Cardiac muscle cell (in vitro differentiated cells and primary cell): Measurements from ENCODE around the gene SLFN13. TPM values are rescaled to one million over a fixed set of nuclear protein-coding genes. Genes with fewer than 3 reads are reported as not detected.
"Not testable (repeated sequence)": the region's sequence is repeated elsewhere in the genome, so short reads cannot be mapped to it uniquely, and the experiment has no call there.

Source experiments
- DNase-seq, 2 donors: peaks; one replicate each; pipeline versions ENCODE4 v3.0.0 to v3.0.0-alpha.2; 2010 to 2017; ENCODE audit warnings: low read depth in 1 of 2, low spot score in 1 of 2
- H3K27ac ChIP-seq: fragments of 200-600 bp; sonication (generic); 2 replicates; pipeline ENCODE4 v1.5.1; 2016
- H3K27me3 ChIP-seq: fragments of 200-600 bp; sonication (generic); 2 replicates; pipeline ENCODE4 v1.6.0; 2016; ENCODE audit warnings: control low read depth
- H3K36me3 ChIP-seq: fragments of 200-600 bp; sonication (generic); 2 replicates; pipeline ENCODE4 v1.5.1; 2016; ENCODE audit warnings: control low read depth
- H3K4me1 ChIP-seq: fragments of 200-600 bp; sonication (generic); 2 replicates; pipeline ENCODE4 v1.8.1; 2017; ENCODE audit warnings: low read depth, mild to moderate bottlenecking, mixed run types
- H3K4me3 ChIP-seq: fragments of 200-600 bp; sonication (generic); 2 replicates; pipeline ENCODE4 v1.5.1; 2016; ENCODE audit warnings: mild to moderate bottlenecking
- H3K9me3 ChIP-seq: fragments of 200-600 bp; sonication (generic); 2 replicates; pipeline ENCODE4 v1.5.1; 2017; ENCODE audit warnings: low read depth, mild to moderate bottlenecking, control low read depth
- polyA plus RNA-seq: library from polyadenylated mRNA; unstranded; fragments of >200 nt; fragmentation: Nextera tagmentation; extraction: Ambion mirVana; gene quantifications from 2 replicates; pipeline ENCODE4 v1.2.1, GENCODE V29; 2016
- total RNA-seq: library from RNA; depleted of rRNA; stranded (reverse); fragments of >200 nt; gene quantifications from 2 replicates; pipeline ENCODE4 v1.2.3, GENCODE V29; 2016
- TF ChIP-seq, protein P1 (sequence below): IDR thresholded peaks from 2 replicates; pipeline ENCODE4 v1.5.1; 2012; ENCODE audit warnings: low read depth, mild to moderate bottlenecking, low read length

The SLFN13 gene
- total and polyA plus RNA-seq, 2 experiments from 2014 or later: 4.2 to 7.9 TPM

DNA sequence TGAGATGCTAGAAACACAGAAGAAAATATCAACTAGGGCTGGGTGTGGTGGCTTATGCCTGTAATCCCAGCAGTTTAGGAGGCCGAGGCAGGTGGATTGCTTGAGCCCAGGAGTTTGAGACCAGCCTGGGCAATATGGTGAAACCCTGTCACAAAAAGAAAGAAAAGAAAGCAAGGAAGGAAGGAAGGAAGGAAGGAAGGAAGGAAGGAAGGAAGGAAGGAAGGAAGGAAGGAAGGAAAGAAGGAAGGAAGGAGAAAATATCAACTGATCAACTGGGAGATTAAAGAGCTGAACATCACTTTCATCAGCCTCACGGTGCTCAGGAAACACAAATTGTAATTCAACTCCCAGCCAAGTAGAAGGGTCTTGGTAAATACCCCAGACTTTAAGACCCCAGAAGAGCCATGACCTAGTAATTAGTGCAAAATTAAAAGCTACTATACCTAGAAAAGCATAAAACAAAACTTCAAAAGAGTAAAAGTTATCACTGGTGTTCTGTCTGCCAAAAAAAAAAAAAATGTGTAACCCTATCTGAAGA lies 27.8 kb upstream of the SLFN13 start:
- TF ChIP-seq, protein P1, sequence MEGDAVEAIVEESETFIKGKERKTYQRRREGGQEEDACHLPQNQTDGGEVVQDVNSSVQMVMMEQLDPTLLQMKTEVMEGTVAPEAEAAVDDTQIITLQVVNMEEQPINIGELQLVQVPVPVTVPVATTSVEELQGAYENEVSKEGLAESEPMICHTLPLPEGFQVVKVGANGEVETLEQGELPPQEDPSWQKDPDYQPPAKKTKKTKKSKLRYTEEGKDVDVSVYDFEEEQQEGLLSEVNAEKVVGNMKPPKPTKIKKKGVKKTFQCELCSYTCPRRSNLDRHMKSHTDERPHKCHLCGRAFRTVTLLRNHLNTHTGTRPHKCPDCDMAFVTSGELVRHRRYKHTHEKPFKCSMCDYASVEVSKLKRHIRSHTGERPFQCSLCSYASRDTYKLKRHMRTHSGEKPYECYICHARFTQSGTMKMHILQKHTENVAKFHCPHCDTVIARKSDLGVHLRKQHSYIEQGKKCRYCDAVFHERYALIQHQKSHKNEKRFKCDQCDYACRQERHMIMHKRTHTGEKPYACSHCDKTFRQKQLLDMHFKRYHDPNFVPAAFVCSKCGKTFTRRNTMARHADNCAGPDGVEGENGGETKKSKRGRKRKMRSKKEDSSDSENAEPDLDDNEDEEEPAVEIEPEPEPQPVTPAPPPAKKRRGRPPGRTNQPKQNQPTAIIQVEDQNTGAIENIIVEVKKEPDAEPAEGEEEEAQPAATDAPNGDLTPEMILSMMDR: no peak
- Histone ChIP-seq H3K9me3 (no peaks in the 10 kb centered on the region), H3K27me3 (peaks cover 87% of the 10 kb centered on the region), H3K4me3 (no peak overlapping the region), H3K36me3 (no peaks in the 10 kb centered on the region), H3K4me1 (no peaks in the 10 kb centered on the region), H3K27ac (no peak overlapping the region)
- DNase-seq: no peak

DNA sequence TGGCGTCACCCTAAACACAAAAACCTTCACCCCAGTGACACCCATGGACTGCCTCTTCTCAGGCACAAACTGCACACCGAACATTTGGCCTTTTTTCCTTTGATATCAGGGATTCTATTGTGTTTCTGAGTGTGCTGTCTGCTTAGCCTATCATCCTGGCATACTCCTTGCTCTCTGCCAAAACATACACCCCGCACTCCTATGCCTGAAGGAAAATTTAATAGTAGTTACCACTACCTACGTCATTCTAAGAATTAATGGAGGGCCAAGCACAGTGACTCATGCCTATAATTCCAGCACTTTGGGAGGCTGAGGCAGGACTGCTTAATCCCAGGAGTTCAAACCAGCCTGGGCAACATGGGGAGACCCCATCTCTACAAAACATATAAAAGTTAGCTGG lies 19.9 kb upstream of the SLFN13 start:
- H3K27ac ChIP-seq: no peak overlapping the region
- H3K36me3 ChIP-seq: no peaks in the 10 kb centered on the region
- no peaks in the 10 kb centered on the region for H3K9me3 ChIP-seq
- DNase-seq: no peak
- TF ChIP-seq, protein P1: no peak
- no peak overlapping the region for H3K4me3 ChIP-seq
- peaks cover 61% of the 10 kb centered on the region for H3K27me3 ChIP-seq
- H3K4me1 ChIP-seq: no peaks in the 10 kb centered on the region

DNA sequence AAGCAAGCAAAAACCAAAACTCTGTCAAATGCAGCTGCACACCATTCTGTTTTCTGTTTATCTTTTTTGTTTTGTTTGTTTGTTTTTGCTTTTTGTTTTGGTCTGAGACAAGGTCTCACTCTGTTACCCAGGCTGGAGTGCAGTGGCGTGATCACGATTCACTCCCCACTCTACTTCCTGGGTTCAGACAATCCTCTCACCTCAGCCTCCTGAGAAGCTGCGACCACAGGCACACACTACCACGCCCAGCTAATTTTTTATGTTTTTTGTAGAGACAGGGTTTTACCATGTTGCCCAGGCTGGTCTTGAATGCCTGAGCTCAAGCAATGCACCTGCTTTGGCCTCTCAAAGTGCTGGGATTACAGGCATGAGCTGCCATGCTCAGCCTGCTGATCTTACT lies 19.3 kb upstream of the SLFN13 start:
- no peaks in the 10 kb centered on the region for H3K9me3 ChIP-seq
- no peak overlapping the region for H3K4me3 ChIP-seq
- peaks cover 62% of the 10 kb centered on the region for H3K27me3 ChIP-seq
- no peaks in the 10 kb centered on the region for H3K4me1 ChIP-seq
- no peaks in the 10 kb centered on the region for H3K36me3 ChIP-seq
- no peak overlapping the region for H3K27ac ChIP-seq
- TF ChIP-seq, protein P1: no peak
- DNase-seq: no peak

DNA sequence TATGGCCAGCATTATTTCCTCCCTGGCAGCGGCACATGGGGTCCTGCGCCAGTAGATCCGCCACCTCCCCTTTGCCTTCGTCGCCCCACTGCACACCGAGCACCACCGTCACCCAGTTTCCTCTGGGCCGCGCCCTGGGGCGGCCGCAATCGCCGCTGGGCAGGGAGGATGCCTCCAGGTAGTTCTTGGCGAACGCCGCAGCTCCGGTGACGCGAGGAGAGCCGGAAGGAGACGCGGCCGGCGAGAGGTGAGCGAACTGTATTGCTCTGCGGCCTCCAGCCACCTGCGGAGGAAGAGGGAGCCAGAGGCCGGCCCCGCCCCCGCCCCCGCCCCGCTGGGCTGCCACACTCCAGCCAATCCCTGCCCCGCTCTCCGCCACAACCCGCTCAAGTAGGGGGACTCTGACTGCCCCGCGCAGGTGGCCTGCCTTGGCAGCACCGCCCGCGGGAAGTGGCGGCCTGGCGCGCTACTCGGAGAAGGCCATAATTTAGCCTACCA lies 11.8 kb upstream of the SLFN13 start:
- H3K27ac ChIP-seq: no peak overlapping the region
- no peaks in the 10 kb centered on the region for H3K36me3 ChIP-seq
- no peaks in the 10 kb centered on the region for H3K9me3 ChIP-seq
- H3K4me3 ChIP-seq: peak overlapping the region; percentile 10
- no peaks in the 10 kb centered on the region for H3K4me1 ChIP-seq
- TF ChIP-seq, protein P1: no peak
- DNase-seq: peak in 1 of 2 donors; percentile 64
- peaks cover 97% of the 10 kb centered on the region for H3K27me3 ChIP-seq

DNA sequence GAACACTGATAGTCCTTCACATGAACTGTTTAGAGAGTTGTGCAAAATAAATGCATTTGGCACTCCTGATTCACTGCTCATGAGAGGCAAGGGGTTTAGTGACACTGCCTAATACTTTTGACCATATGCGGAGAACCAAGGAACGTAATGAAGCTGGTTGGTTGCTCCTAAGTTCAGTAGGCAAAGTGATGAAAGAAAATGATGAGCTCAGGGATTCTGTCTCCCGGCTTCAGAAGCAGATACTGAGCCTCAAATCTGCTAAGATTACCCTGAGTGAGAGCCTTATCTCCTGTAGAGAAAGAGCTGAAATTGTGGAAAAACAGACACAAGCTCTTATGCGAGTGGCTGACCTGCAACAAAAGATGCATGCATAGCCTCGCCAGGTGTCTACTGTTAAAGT lies 5.5 kb upstream of the SLFN13 start:
- not testable (repeated sequence) for DNase-seq, H3K27ac ChIP-seq, H3K9me3 ChIP-seq, H3K4me1 ChIP-seq, H3K4me3 ChIP-seq, H3K36me3 ChIP-seq
- H3K27me3 ChIP-seq: peaks cover 100% of the 10 kb centered on the region

DNA sequence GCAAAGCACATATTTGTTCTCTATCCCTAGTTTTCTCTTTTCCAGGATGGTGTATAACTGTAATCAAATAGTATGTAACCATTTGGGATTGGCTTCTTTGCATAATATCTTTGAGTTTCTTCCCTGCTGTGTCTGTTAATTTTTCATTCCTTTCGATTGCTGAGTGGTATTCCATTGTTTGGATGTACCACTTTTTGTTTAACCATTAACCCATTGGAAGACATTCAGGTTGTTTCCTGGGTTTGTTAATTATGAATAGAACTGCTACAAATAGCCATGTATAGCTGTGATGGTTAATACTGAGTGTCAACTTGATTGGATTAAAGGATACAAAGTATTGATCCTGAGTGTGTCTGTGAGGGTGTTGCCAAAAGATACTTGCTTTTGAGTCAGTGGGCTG lies 4.6 kb upstream of the SLFN13 start:
- H3K27ac ChIP-seq: no peak overlapping the region
- no peak for DNase-seq
- no peak overlapping the region for H3K4me3 ChIP-seq
- TF ChIP-seq, protein P1: no peak
- no peaks in the 10 kb centered on the region for H3K4me1 ChIP-seq
- H3K9me3 ChIP-seq: no peaks in the 10 kb centered on the region
- H3K27me3 ChIP-seq: peaks cover 100% of the 10 kb centered on the region
- H3K36me3 ChIP-seq: no peaks in the 10 kb centered on the region
